GM12878 (cell line): ENCODE results near the gene LRRC37A3.

Source experiments
- ASH2L ChIP-seq: fragments of 300-600, 200-600 bp; sonication (generic); IDR thresholded peaks from 2 replicates; pipeline ENCODE4 v1.6.1; 2017; ENCODE audit warnings: low read depth, mild to moderate bottlenecking, borderline replicate concordance
- CREB1 ChIP-seq: IDR thresholded peaks from 2 replicates; pipeline ENCODE4 v1.6.1; 2012; ENCODE audit warnings: low read depth, mild to moderate bottlenecking, inconsistent platforms
- EP300 ChIP-seq, 2 experiments: fragments of 150-350 bp in 1 of 2; IDR thresholded peaks; 2 replicates each; pipeline ENCODE4 v1.6.1; 2011 to 2012; ENCODE audit warnings: low read depth in 2 of 2, low read length in 2 of 2, borderline replicate concordance in 1 of 2, improper control_type of control experiment in 1 of 2, inconsistent platforms in 1 of 2; ENCODE audit not compliant: control insufficient read depth in 1 of 2
- ESRRA ChIP-seq: IDR thresholded peaks from 2 replicates; pipeline ENCODE4 v1.6.1; 2012; ENCODE audit warnings: mild to moderate bottlenecking, low read length, improper control_type of control experiment
- MEF2A ChIP-seq: IDR thresholded peaks from 2 replicates; pipeline ENCODE4 v1.6.1; 2011; ENCODE audit warnings: low read depth, mild to moderate bottlenecking, low read length, moderate library complexity; ENCODE audit not compliant: insufficient read depth
- MXI1 ChIP-seq: fragments of 150-350 bp; IDR thresholded peaks from 2 replicates; pipeline ENCODE4 v1.6.1; 2011; ENCODE audit warnings: low read depth, mild to moderate bottlenecking, inconsistent platforms, low read length, improper control_type of control experiment
- MYC ChIP-seq: IDR thresholded peaks from 2 replicates; pipeline ENCODE4 v1.6.1; 2011; ENCODE audit warnings: mild to moderate bottlenecking, low read length, moderate library complexity, inconsistent platforms; ENCODE audit not compliant: insufficient read depth, insufficient replicate concordance, insufficient read length, severe bottlenecking
- POLR2A ChIP-seq: IDR thresholded peaks from 2 replicates; pipeline ENCODE4 v1.6.1; 2011; ENCODE audit warnings: low read depth, mild to moderate bottlenecking, low read length
- RAD21 ChIP-seq: IDR thresholded peaks from 2 replicates; pipeline ENCODE4 v1.6.1; 2011; ENCODE audit warnings: mild to moderate bottlenecking, low read depth, low read length, moderate library complexity; ENCODE audit not compliant: insufficient read depth
- SP1 ChIP-seq: IDR thresholded peaks from one replicate; pipeline ENCODE4 v1.6.1; 2011; ENCODE audit warnings: low read depth, low read length
- ZNF274 ChIP-seq: IDR thresholded peaks from one replicate; pipeline ENCODE4 v1.8.0; 2011; ENCODE audit not compliant: insufficient read length, insufficient read depth
- TF ChIP-seq, protein P1 (sequence below), 3 experiments: IDR thresholded peaks in 2 of 3; conservative IDR thresholded peaks in 1 of 3; 2 replicates each; pipeline ENCODE4 v1.5.1; 2011; ENCODE audit warnings: low read depth in 3 of 3, low read length in 3 of 3, mild to moderate bottlenecking in 3 of 3, control low read depth in 2 of 3, moderate library complexity in 2 of 3, inconsistent platforms in 1 of 3, mixed read lengths in 1 of 3; ENCODE audit not compliant: control insufficient read depth in 2 of 3, insufficient read depth in 1 of 3; ENCODE audit errors: extremely low read depth in 1 of 3
- TF ChIP-seq, protein P2 (sequence below): IDR thresholded peaks from 2 replicates; pipeline ENCODE4 v1.6.1; 2011; ENCODE audit warnings: borderline replicate concordance, low read depth, mild to moderate bottlenecking, moderate library complexity, mixed read lengths, low read length; ENCODE audit not compliant: insufficient read depth; ENCODE audit errors: extremely low read length

DNA sequence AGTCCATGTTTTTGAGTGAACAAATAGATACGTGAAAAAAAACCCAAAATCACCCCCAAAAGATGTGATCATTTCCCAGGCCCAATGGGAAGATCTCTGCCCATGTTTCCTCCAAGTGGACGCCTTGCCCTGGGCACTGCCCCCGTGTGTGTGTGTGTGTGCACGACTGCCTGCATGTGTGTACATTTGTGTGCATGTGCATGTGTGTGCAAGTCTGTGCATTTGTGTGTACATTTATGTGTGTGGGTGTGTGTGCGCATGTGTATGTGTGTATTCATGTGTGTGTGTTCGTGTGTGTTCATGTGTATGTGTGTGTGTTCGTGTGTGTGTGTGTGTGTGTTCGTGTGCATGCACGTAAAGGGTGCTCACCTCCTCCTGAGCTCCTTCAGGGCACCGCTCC lies 16.8 kb upstream of the LRRC37A3 start:
- TF ChIP-seq MYC (no peak), EP300 (IDR thresholded peaks at IDR 0.05; ENCODE audit: borderline replicate concordance in 1 of 2, control insufficient read depth in 1 of 2, low read depth in 2 of 2, low read length in 2 of 2) (no peak), CREB1 (no peak), ASH2L (no peak), SP1 (no peak), MEF2A (no peak), MXI1 (no peak), POLR2A (no peak), ESRRA (no peak), RAD21 (no peak), ZNF274 (no peak)
- TF ChIP-seq, protein P1, sequence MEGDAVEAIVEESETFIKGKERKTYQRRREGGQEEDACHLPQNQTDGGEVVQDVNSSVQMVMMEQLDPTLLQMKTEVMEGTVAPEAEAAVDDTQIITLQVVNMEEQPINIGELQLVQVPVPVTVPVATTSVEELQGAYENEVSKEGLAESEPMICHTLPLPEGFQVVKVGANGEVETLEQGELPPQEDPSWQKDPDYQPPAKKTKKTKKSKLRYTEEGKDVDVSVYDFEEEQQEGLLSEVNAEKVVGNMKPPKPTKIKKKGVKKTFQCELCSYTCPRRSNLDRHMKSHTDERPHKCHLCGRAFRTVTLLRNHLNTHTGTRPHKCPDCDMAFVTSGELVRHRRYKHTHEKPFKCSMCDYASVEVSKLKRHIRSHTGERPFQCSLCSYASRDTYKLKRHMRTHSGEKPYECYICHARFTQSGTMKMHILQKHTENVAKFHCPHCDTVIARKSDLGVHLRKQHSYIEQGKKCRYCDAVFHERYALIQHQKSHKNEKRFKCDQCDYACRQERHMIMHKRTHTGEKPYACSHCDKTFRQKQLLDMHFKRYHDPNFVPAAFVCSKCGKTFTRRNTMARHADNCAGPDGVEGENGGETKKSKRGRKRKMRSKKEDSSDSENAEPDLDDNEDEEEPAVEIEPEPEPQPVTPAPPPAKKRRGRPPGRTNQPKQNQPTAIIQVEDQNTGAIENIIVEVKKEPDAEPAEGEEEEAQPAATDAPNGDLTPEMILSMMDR (IDR thresholded peaks at IDR 0.05 in 2 of 3, conservative IDR thresholded peaks at IDR 0.05 in 1 of 3; ENCODE audit: control insufficient read depth in 2 of 3, extremely low read depth in 1 of 3, insufficient read depth in 1 of 3, low read depth in 3 of 3, low read length in 3 of 3): no peak
- TF ChIP-seq, protein P2, sequence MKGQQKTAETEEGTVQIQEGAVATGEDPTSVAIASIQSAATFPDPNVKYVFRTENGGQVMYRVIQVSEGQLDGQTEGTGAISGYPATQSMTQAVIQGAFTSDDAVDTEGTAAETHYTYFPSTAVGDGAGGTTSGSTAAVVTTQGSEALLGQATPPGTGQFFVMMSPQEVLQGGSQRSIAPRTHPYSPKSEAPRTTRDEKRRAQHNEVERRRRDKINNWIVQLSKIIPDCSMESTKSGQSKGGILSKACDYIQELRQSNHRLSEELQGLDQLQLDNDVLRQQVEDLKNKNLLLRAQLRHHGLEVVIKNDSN: no peak
